GM12878 (cell line): ENCODE measurements around the gene CDC42EP3. TPM values are rescaled to one million over a fixed set of nuclear protein-coding genes. Genes with fewer than 3 reads are reported as not detected.
A peak's percentile ranks its signal among the peaks of the same experiment; 100 is the strongest.

Experiments
- ATAC-seq: fragments of 200-7000 bp; cut with Tn5 transposase; 3 replicates; pipeline ENCODE4 v1.9.1; 2020; ENCODE audit warnings: mild to moderate bottlenecking, moderate library complexity
- BruUV-seq: library from RNA; stranded (reverse); fragments of 400-500 nt; replicated peaks from 2 replicates; lab custom pipeline; 2021; lab: Mats Ljungman, UMichigan
- CTCF ChIA-PET: fragments of 300-600 bp; sonication (Branson Sonifier 250); formaldehyde crosslinking; extraction: SDS; loops from one replicate; lab custom pipeline; 2021; ENCODE audit warnings: inconsistent platforms; lab: Yijun Ruan, JAX
- POLR2A ChIA-PET: fragments of 350-600 bp; formaldehyde crosslinking; extraction: SDS; loops from one replicate; lab custom pipeline; 2021; ENCODE audit warnings: inconsistent platforms; lab: Charles Lee
- RAD21 ChIA-PET: fragments of 300-600 bp; sonication (Branson Sonifier 250); formaldehyde crosslinking; loops from one replicate; lab custom pipeline; 2023; ENCODE audit warnings: antibody characterized with exemption; ENCODE audit not compliant: unreplicated experiment; lab: Charles Lee
- SMC1A ChIA-PET: fragments of 300-600 bp; sonication (Branson Sonifier 250); formaldehyde crosslinking; loops from one replicate; lab custom pipeline; 2023; ENCODE audit not compliant: unreplicated experiment, uncharacterized antibody; lab: Charles Lee
- DNase-seq: peaks from one replicate; pipeline ENCODE4 v3.0.0-alpha.2; 2011; ENCODE audit warnings: low read depth, low spot score
- FAIRE-seq: peaks from 3 replicates; lab custom pipeline; 2011; peaks lifted over from hg19 to GRCh38; lab: Jason Lieb, UNC
- H2AFZ ChIP-seq: 2 replicates; pipeline ENCODE4 v1.6.0; 2011; ENCODE audit warnings: low read depth, low read length, control low read depth; ENCODE audit not compliant: control insufficient read depth
- H3K27ac ChIP-seq: 2 replicates; pipeline ENCODE4 v1.5.1; 2011; ENCODE audit warnings: control low read depth; ENCODE audit not compliant: control insufficient read depth, insufficient read depth
- H3K27me3 ChIP-seq, 2 experiments: replicated peaks in 1 of 2; 2 replicates each; pipeline versions ENCODE4 v1.6.0 to v1.6.1; 2011; ENCODE audit warnings: low read length in 1 of 2; ENCODE audit not compliant: control insufficient read depth in 2 of 2, insufficient read depth in 2 of 2
- H3K36me3 ChIP-seq, 2 experiments: 2 replicates each; pipeline ENCODE4 v1.5.1; 2011; ENCODE audit warnings: low read length in 1 of 2; ENCODE audit not compliant: control insufficient read depth in 2 of 2, insufficient read depth in 2 of 2
- H3K4me1 ChIP-seq: 2 replicates; pipeline ENCODE4 v1.6.1; 2011; ENCODE audit warnings: mild to moderate bottlenecking, low read length, moderate library complexity, mixed read lengths; ENCODE audit not compliant: control insufficient read depth, insufficient read depth
- H3K4me2 ChIP-seq: 2 replicates; pipeline ENCODE4 v1.6.0; 2011; ENCODE audit warnings: control low read depth; ENCODE audit not compliant: control insufficient read depth, insufficient read depth
- H3K4me3 ChIP-seq: fragments of 200-600 bp; sonication (generic); 2 replicates; pipeline ENCODE4 v1.5.1; 2016
- H3K79me2 ChIP-seq: 2 replicates; pipeline ENCODE4 v1.6.0; 2011; ENCODE audit warnings: low read length; ENCODE audit not compliant: control insufficient read depth, insufficient read depth
- H3K9ac ChIP-seq: 2 replicates; pipeline ENCODE4 v1.8.0; 2011; ENCODE audit warnings: low read length, control low read depth, mixed read lengths; ENCODE audit not compliant: control insufficient read depth, insufficient read depth
- H3K9me3 ChIP-seq: replicated peaks from 3 replicates; pipeline ENCODE4 v1.5.1; 2011; ENCODE audit warnings: mild to moderate bottlenecking, low read length; ENCODE audit not compliant: control insufficient read depth, insufficient read depth
- H4K20me1 ChIP-seq: 2 replicates; pipeline ENCODE4 v1.6.0; 2011; ENCODE audit not compliant: control insufficient read depth, insufficient read depth
- CREM ChIP-seq: IDR thresholded peaks from 2 replicates; pipeline ENCODE4 v1.6.1; 2014; ENCODE audit warnings: antibody characterized with exemption, low read depth
- HDAC2 ChIP-seq: fragments of 200-600 bp; sonication (generic); IDR thresholded peaks from 2 replicates; pipeline ENCODE4 v1.6.1; 2017
- JUNB ChIP-seq: IDR thresholded peaks from 2 replicates; pipeline ENCODE4 v1.6.1; 2016; ENCODE audit warnings: antibody characterized with exemption, mild to moderate bottlenecking
- KAT2A ChIP-seq: conservative IDR thresholded peaks from 2 replicates; pipeline ENCODE4 v1.6.1; 2011; ENCODE audit warnings: low read depth, low read length; ENCODE audit not compliant: control insufficient read depth
- MEF2B ChIP-seq: fragments of 450-650 bp; IDR thresholded peaks from 2 replicates; pipeline ENCODE4 v1.6.1; 2018; ENCODE audit warnings: mild to moderate bottlenecking, moderate library complexity; ENCODE audit not compliant: partially characterized antibody, poor library complexity, severe bottlenecking
- NRF1 ChIP-seq: conservative IDR thresholded peaks from 2 replicates; pipeline ENCODE4 v1.6.1; 2011; ENCODE audit warnings: mild to moderate bottlenecking, low read depth, low read length, improper control_type of control experiment
- SIX5 ChIP-seq: IDR thresholded peaks from 2 replicates; pipeline ENCODE4 v1.6.1; 2011; ENCODE audit warnings: mild to moderate bottlenecking, low read depth, low read length, moderate library complexity; ENCODE audit not compliant: severe bottlenecking
- SMARCA5 ChIP-seq: fragments of 450-650 bp; IDR thresholded peaks from 2 replicates; pipeline ENCODE4 v1.6.1; 2017; ENCODE audit warnings: mild to moderate bottlenecking
- SP1 ChIP-seq: IDR thresholded peaks from one replicate; pipeline ENCODE4 v1.6.1; 2011; ENCODE audit warnings: low read depth, low read length
- TCF7 ChIP-seq: IDR thresholded peaks from 2 replicates; pipeline ENCODE4 v1.6.1; 2014; ENCODE audit warnings: antibody characterized with exemption, borderline replicate concordance
- ZSCAN29 ChIP-seq: fragments of 450-650 bp; IDR thresholded peaks from 2 replicates; pipeline ENCODE4 v1.6.1; 2017; ENCODE audit warnings: mild to moderate bottlenecking, moderate library complexity
- WGBS: methylation state at CpG from one replicate; pipeline ENCODE4 v1.1.6; 2016; ENCODE audit warnings: low lambda C conversion rate; ENCODE audit not compliant: insufficient replicate concordance, insufficient coverage; ENCODE audit errors: missing lambda C conversion rate; 5-methylcytosine and 5-hydroxymethylcytosine counted together
- in situ Hi-C: fragments of 300-500 bp; cut with MboI; formaldehyde crosslinking; loops from 9 replicates; pipeline ENCODE4 v1.14.3; 2018; ENCODE audit warnings: mixed read lengths
- intact Hi-C: fragments of 100-400 bp; cut with micrococcal nuclease; formaldehyde crosslinking; loops from one replicate; pipeline ENCODE4 v1.14.2; 2022; ENCODE audit not compliant: unreplicated experiment
- polyA plus RNA-seq, 11 experiments: library from polyadenylated mRNA; depleted of rRNA in 4 of 11; unstranded in 6 of 11; stranded (reverse) in 5 of 11; fragments of >200 nt; fragmentation: Nextera tagmentation in 4 of 11; fragmentation: Illumina TruSeq in 1 of 11; extraction: Ambion mirVana in 4 of 11; extraction: Trizol in 1 of 11; gene quantifications; 1 replicate in 1 of 11; 2 replicates in 10 of 11; pipeline versions ENCODE4 v1.2.1 to v1.2.3, GENCODE V29; 2011 to 2016; ENCODE audit warnings: inconsistent platforms in 2 of 11, missing spikeins in 2 of 11, low read depth in 1 of 11
- total RNA-seq, 4 experiments: library from RNA; depleted of rRNA in 3 of 4; stranded (reverse); fragments of >200 nt in 3 of 4; fragmentation: Illumina TruSeq in 1 of 4; extraction: Trizol in 1 of 4; gene quantifications; 2 replicates each; pipeline versions ENCODE4 v1.2.1 to v1.2.3, GENCODE V29; 2013 to 2021
- TF ChIP-seq, protein P1 (sequence below): fragments of 450-650 bp; IDR thresholded peaks from 2 replicates; pipeline ENCODE4 v1.6.1; 2014; ENCODE audit warnings: mild to moderate bottlenecking

CDC42EP3 gene
- total and polyA plus RNA-seq, 10 of the 15 experiments (the other 5 are each of a cell fraction or from before 2014, with no cell fraction given), result 11.8 to 86.9 (median 52.9) TPM

DNA sequence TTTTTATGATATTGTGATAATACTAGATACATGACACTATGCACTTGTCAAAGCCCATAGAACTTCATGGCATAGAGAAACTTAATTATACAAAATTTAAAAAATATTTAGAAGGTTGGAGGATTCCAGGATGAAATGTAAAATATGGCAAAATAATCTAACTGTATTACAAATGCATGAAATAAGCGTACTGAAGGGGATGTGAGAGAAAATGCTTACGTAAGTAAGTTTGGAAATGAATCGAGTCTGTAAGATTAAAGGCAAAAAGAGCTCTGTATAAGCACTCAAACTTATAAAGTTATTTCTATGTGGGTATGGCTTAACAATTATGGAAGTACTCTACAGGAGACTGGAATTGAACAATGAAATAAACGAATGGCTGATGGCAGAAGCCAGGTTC, 13.4 kb upstream of the CDC42EP3 start:
- ATAC-seq (no peak), FAIRE-seq (no peak), DNase-seq (no peak)
- no peaks in the 10 kb centered on the region for H4K20me1 ChIP-seq
- ChIA-PET SMC1A (interaction anchor here (2.3 kb wide), 1 partner anchor 10 kb away, joined by 8 read pairs; no protein-coding TSS in a partner anchor), POLR2A (no interaction called here), RAD21 (interaction anchor here (0.9 kb wide), 1 partner anchor 9 kb away, joined by 4 read pairs; no protein-coding TSS in a partner anchor), CTCF (interaction anchor here (0.6 kb wide), 1 partner anchor 503 kb away, joined by 3 read pairs; no protein-coding TSS in a partner anchor)
- WGBS, result 0% methylated on average over 4 of the region's 4 CpGs
- no peak overlapping the region for H3K27ac ChIP-seq
- H3K79me2 ChIP-seq, result no peaks in the 10 kb centered on the region
- no peak overlapping the region for H3K4me2 ChIP-seq
- in situ Hi-C loops, result no loop called here
- no peak overlapping the region for H2AFZ ChIP-seq
- H3K9me3 ChIP-seq, result peaks cover 2% of the 10 kb centered on the region; the same call in 1 of the 3 replicates
- intact Hi-C loops, result no loop called here
- H3K36me3 ChIP-seq, result no peaks in the 10 kb centered on the region
- no peak overlapping the region for H3K9ac ChIP-seq
- BruUV-seq, result no TSS peak
- no peaks in the 10 kb centered on the region for H3K27me3 ChIP-seq
- no peak overlapping the region for H3K4me3 ChIP-seq
- H3K4me1 ChIP-seq, result no peaks in the 10 kb centered on the region
- no peak for TF ChIP-seq SP1
- 0 out of 2 replicates have a peak, but pooled peaks have one; percentile 40 for TF ChIP-seq CREM
- no peak for TF ChIP-seq HDAC2
- TF ChIP-seq TCF7, result no peak
- peak; percentile 54 for TF ChIP-seq JUNB
- TF ChIP-seq SIX5, result no peak
- no peak for TF ChIP-seq ZSCAN29
- TF ChIP-seq, protein P1, sequence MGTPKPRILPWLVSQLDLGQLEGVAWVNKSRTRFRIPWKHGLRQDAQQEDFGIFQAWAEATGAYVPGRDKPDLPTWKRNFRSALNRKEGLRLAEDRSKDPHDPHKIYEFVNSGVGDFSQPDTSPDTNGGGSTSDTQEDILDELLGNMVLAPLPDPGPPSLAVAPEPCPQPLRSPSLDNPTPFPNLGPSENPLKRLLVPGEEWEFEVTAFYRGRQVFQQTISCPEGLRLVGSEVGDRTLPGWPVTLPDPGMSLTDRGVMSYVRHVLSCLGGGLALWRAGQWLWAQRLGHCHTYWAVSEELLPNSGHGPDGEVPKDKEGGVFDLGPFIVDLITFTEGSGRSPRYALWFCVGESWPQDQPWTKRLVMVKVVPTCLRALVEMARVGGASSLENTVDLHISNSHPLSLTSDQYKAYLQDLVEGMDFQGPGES, result no peak
- TF ChIP-seq SMARCA5, result no peak
- TF ChIP-seq NRF1, result no peak
- no peak for TF ChIP-seq KAT2A
- no peak for TF ChIP-seq MEF2B
